ENCODE data around the gene SUSD6. TPM values are rescaled to one million over a fixed set of nuclear protein-coding genes. Genes with fewer than 3 reads are reported as not detected.

The SUSD6 gene
- total and polyA plus RNA-seq, 12 donors: 5.9 to 46.3 (median 25.2) TPM

DNA sequence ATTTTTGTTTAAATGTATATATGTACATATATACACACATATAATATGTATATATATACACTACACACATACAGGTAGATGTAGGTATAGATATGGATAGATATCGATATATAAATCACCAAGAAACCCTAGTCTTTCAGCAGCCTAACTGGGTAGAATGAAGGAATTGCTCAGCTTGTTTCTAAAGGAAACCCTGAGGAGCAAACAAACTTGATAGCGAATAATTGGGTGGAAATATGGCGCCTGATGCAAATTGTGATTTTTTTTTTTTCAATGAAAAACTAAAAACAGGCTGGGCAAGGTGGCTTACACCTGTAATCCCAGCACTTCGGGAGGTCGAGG lies 36.5 kb upstream of the SUSD6 start:
- Histone ChIP-seq H3K36me3 (no peaks in the 10 kb centered on the region), H3K9me3 (peaks cover 0 to 2% (median 0%) of the 10 kb centered on the region in 11 donors), H3K27me3 (peaks cover 32 to 92% (median 80%) of the 10 kb centered on the region in 7 donors)

DNA sequence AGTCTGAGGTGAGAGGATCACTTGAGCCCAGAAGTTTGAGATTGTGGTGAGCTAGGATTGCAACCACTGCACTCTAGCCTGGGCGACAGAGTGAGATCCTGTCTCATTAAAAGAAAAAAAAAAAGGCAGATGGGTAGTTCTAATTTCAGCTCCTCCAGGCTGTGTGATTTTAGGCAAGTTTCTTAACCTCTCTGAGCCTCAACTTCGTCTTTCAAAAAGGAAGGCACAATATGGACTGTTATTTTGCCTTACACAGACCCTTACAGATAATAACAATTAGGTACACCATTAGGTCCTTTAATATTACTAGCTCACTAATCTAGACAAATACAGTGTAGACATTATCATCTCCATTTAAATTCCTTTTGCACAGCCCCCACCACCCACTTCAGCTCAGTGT lies 31.9 kb upstream of the SUSD6 start:
- H3K4me1 ChIP-seq: peaks cover under 1 to 12% (median 4%) of the 10 kb centered on the region in 9 donors
- no peak overlapping the region for H3K4me3 ChIP-seq
- intact Hi-C loops (cut with DNase I): loop anchor here in 1 of 10 donors (5.0 kb wide), 1 partner anchor 337 kb away; no protein-coding TSS in a partner anchor
- peaks cover 6 to 47% (median 35%) of the 10 kb centered on the region in 7 donors for H3K27me3 ChIP-seq
- WGBS, 2 donors: 82 to 89% methylated on average over 2 of the region's 2 CpGs
- TF ChIP-seq, protein P1, sequence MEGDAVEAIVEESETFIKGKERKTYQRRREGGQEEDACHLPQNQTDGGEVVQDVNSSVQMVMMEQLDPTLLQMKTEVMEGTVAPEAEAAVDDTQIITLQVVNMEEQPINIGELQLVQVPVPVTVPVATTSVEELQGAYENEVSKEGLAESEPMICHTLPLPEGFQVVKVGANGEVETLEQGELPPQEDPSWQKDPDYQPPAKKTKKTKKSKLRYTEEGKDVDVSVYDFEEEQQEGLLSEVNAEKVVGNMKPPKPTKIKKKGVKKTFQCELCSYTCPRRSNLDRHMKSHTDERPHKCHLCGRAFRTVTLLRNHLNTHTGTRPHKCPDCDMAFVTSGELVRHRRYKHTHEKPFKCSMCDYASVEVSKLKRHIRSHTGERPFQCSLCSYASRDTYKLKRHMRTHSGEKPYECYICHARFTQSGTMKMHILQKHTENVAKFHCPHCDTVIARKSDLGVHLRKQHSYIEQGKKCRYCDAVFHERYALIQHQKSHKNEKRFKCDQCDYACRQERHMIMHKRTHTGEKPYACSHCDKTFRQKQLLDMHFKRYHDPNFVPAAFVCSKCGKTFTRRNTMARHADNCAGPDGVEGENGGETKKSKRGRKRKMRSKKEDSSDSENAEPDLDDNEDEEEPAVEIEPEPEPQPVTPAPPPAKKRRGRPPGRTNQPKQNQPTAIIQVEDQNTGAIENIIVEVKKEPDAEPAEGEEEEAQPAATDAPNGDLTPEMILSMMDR (IDR thresholded peaks at IDR 0.05): no peak
- H3K36me3 ChIP-seq: no peaks in the 10 kb centered on the region
- no peak for DNase-seq
- no peak overlapping the region for H3K27ac ChIP-seq
- H3K9me3 ChIP-seq: peaks cover 0 to 2% (median 0%) of the 10 kb centered on the region in 11 donors
- no peak for ATAC-seq

More for the DNA sequence above, 36.5 kb upstream of the SUSD6 start:
- Histone ChIP-seq H3K27ac (no peak overlapping the region), H3K4me3 (peak overlapping the region in 3 of 10 donors; percentile 6 to 38 (median 36)), H3K4me1 (peaks cover 12 to 38% (median 33%) of the 10 kb centered on the region in 9 donors)
- DNase-seq: no peak
- ATAC-seq: no peak
- intact Hi-C loops (cut with DNase I): loop anchor here in 4 of 10 donors (5.0 kb wide), 2 partner anchors 43 to 333 kb away; no protein-coding TSS in a partner anchor
- TF ChIP-seq, protein P1 (IDR thresholded peaks at IDR 0.05): peak in 3 of 9 donors; percentile 3 to 32 (median 22)
- WGBS, 2 donors: 46 to 49% methylated on average over 5 of the region's 5 CpGs

DNA sequence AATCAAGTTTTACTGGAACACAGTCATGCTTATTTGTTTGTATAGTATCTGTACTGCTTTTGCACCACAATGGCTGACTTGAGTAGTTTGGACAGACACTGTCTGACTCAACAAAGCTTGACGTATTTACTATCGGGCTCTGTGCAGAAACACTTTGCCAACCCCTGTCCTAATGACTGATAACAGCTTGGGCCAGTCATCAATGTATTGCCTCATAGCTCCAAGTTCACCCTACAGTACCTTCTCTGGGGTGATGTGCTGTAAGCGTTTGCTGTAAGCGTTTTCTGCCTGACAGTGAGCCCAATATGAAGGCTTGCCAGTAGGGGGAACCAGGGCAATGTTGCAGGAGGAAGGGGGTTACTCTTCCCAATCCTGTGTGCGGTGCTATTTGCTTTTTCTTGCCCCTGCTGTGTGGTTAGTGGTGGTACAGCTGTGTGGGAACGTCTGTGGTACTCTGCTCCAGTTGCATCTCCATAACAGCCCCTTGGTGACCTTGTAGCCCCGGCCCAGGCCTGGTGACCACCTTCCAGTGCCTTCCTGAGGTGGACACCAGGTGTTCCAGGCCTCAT lies 31.3 kb upstream of the SUSD6 start:
- Histone ChIP-seq H3K27ac (no peak overlapping the region), H3K9me3 (peaks cover 0 to 2% (median 0%) of the 10 kb centered on the region in 11 donors), H3K4me1 (peaks cover 0 to 8% (median 0%) of the 10 kb centered on the region in 9 donors), H3K27me3 (peaks cover 3 to 40% (median 29%) of the 10 kb centered on the region in 7 donors), H3K4me3 (no peak overlapping the region), H3K36me3 (no peaks in the 10 kb centered on the region)
- ATAC-seq (peak in 6 of 8 donors; percentile 21 to 87 (median 40)), DNase-seq (no peak)
- TF ChIP-seq, protein P1 (IDR thresholded peaks at IDR 0.05): peak in 7 of 9 donors; percentile 27 to 51 (median 41)
- WGBS, 2 donors: 40 to 51% methylated on average over 7 of the region's 7 CpGs
- intact Hi-C loops (cut with DNase I): loop anchor here in 2 of 10 donors (10.0 kb wide), 1 partner anchor 445 kb away; no protein-coding TSS in a partner anchor

DNA sequence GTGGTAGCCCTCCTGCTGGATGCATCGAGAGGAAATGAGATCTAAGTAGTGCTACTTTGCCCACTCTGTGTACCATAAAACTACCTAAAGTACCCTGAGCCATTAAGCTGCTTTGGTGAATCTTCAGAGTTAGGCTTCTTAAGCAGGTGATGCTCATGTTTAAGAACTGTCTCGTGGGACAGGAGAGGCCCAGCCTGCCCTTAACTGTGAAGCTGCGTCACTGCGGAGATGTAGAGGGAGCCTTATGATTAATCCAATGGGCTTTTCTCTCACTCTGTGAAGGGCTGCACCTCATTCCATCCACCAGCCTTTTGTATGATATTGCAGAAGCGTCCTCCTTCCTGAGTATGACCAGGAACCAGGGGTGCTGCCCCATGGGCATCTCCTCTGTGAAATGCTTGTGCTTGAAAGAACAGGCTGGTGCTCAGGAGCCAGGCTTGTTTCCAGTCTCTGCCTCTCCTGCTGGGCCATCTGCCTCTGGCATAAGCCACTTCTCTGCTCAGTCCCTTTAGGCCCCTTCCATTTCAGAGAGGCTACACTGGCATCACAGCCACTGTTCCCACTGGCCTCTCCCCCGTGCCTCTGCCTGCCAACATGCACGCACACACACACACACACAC lies 30.0 kb upstream of the SUSD6 start:
- 86 to 89% methylated on average over 7 of the region's 7 CpGs for WGBS, 2 donors
- H3K9me3 ChIP-seq: peaks cover 0 to 2% (median 0%) of the 10 kb centered on the region in 11 donors
- intact Hi-C loops (cut with DNase I): loop anchor here in 2 of 10 donors (10.0 kb wide), 1 partner anchor 443 kb away; no protein-coding TSS in a partner anchor
- peaks cover 0 to 21% (median 4%) of the 10 kb centered on the region in 9 donors for H3K4me1 ChIP-seq
- peaks cover 0 to 27% (median 16%) of the 10 kb centered on the region in 7 donors for H3K27me3 ChIP-seq
- TF ChIP-seq, protein P1 (IDR thresholded peaks at IDR 0.05): no peak
- DNase-seq (no peak), ATAC-seq (no peak)
- no peak overlapping the region for H3K27ac ChIP-seq
- H3K36me3 ChIP-seq: no peaks in the 10 kb centered on the region
- no peak overlapping the region for H3K4me3 ChIP-seq
